ENCODE measurements around the gene ADCY9.
"Not testable (repeated sequence)": the region's sequence is repeated elsewhere in the genome, so short reads cannot be mapped to it uniquely, and the experiment has no call there.

Gene ADCY9

DNA sequence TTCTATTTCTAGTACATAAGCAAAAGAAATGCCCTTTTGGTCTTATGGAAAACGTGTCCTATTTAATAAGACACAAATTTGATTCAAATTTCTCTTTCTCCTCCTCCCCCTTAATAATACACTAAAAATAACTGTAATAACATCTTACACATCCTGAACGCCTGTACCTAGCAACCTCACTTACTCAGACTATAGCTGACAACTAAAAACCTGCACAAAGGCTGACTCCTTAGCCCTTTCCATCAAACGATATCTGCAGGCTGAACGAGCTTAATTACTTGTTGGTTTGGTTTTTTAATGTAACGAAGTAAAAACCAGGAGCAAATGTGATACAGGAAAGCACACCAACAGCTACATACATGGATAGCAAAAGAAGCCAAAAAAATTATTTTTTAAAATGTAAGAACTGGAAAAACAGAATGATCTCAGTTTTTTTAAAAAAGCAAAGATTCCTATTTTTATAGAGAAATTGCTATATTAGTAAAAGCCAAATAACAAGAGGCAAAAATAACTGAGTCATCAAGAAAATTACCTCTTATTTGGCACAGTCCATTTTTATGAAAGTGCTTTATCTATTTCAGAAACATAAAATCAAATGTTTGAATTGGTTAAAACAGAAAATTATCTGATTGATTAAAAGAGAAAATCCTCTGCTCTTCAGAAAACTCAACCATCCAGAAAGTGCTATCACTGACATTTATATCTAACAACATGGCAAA, 23.5 kb downstream of the ADCY9 start:
- no peak for DNase-seq

- no peak for DNase-seq
These were observed 24.8 kb downstream of the ADCY9 start for GRCh38 chr16:4091240-4092012.

GRCh38 chr16:4090351-4090851, 25.8 kb downstream of the ADCY9 start:
- no peak for DNase-seq

DNA sequence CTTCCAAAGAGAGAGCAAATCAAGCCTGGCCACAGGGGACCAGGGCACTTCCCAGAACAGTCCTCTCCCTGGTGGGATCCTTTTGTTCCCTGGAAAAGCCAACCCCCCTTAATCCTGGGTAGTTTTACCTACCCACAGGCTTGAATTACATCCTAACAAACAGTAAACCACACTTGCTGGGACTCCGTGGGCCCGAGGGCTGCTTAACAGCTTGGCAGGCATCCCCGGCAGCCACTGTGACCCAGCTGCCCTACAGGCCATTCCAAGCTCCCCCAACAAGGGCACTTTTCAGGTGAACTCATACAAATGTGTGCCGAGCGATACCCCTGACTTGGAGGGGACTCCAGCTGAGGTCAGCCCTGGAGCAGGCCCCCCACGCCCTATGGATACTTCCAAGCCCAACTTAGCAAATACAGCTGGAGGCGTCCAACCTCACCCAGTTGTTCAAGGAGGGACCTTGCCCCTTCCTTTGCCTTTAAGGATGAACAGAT, 26.4 kb downstream of the ADCY9 start:
- no peak for DNase-seq

GRCh38 chr16:4089251-4089810, 26.9 kb downstream of the ADCY9 start:
- no peak for DNase-seq

- no peak for DNase-seq
These were observed 28.2 kb downstream of the ADCY9 start for GRCh38 chr16:4087990-4088577.

GRCh38 chr16:4087099-4087885, 28.9 kb downstream of the ADCY9 start:
- no peak for DNase-seq

DNA sequence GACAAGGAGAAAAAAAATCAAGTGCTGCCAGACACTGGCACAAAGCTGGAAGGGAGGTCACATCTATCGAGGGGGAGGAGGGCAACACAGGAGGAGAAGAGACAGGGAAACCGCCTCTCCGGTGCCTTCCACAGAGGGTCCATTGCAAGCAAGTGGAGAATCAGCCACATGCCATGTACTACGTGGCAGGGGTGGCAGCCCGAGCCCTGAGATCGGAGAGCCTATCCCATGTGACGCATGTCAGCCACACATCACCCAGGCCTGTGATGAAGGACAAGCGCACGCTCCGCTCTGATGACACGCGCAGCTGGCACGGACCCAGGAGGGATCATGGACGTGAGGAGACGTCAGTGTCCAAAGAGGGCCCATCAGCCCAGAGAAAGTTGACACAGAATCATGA, 30.1 kb downstream of the ADCY9 start:
- no peak for DNase-seq

- no peak for DNase-seq
These were observed 30.8 kb downstream of the ADCY9 start for GRCh38 chr16:4085405-4085970.

DNA sequence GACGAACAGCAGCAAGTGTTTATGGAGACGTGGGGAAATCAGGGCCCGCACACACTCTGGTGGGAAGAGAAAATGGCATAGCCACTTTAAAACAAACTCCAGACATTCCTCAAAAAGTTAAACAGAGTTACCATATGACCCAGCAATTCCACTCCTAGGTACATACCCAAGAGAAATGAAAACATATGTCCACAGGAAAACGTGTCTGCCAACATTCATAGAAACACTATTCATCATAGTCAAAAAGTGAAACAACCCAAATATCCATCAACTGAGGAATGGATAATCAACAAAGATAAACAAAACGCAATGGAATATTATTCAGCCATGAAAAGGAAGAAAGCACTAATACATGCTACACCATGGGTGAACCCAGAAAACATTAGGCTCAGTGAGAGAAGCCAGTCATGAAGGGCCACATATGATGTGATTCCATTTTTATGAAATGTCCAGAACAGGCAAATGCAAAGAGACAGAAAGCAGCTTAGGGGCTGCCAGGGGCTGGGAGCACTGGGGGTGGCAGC, 32.8 kb downstream of the ADCY9 start:
- DNase-seq = no peak

GRCh38 chr16:4082474-4083044, 33.7 kb downstream of the ADCY9 start:
- DNase-seq = no peak

DNA sequence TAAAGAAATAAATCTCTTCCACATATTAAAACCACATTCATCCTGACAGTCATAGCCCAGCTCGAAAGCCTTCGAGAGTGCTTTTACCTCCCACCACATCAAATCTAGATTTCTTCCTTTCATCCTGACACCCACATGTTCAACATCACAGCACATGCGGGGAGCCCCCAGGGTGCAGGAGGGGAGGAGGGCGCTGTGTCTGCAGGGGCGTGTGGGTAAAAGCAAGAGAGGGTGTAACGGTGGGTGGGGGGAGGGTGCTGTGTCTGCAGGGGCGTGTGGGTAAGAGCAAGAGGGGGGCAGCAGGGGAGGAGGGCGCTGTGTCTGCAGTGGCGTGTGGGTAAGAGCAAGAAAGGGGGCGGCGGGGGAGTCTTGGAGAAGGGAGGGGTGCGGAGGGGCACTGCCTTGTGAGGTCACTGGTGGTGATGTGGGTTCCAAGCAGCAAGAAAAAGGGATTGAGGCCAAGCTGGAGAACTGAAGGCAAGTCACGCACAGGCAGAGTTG, 34.7 kb downstream of the ADCY9 start:
- no peak for DNase-seq

DNA sequence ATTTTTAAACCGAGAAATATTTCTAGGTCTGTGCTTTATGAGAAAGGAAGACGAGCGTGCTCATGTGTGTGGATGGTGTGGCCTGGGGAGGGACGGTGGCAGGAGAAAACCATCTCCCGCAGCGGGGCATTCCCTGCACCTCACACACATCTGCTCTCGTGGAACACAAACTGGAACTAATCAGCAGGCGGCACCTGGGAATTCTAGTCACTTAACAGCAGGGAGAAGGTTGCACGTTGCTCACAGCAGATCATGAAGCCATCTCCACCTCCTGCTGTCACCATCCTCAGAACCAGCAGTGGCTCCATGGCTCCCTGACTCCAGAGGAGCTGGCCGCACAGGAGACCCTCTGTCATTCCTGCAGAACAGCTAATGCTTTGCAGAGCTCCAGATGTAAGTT, 35.2 kb downstream of the ADCY9 start:
- no peak for DNase-seq

DNA sequence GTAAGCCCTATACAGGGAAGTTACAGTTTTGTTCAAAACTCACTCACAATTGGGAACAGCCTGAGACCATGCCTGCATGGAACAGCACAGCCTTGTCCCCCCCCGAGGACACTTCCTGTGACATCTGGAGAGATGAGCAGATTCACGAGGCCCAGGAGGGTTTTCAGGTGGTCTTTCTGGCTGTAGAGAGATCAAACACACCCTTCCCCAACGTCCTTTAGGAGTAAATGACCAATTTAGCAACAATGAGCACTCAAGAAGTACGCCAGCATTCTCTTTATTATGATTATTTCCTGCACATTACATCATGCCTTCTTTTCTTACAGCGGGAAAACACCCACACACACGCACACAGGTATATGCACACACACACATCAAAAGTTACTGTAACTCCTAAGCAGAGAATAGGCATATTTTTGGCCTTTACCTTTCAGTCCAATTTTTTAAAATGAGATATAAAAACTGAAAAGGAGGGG, 39.0 kb downstream of the ADCY9 start:
- no peak for DNase-seq

- no peak for DNase-seq
These were observed 40.7 kb downstream of the ADCY9 start for GRCh38 chr16:4075534-4075933.

DNA sequence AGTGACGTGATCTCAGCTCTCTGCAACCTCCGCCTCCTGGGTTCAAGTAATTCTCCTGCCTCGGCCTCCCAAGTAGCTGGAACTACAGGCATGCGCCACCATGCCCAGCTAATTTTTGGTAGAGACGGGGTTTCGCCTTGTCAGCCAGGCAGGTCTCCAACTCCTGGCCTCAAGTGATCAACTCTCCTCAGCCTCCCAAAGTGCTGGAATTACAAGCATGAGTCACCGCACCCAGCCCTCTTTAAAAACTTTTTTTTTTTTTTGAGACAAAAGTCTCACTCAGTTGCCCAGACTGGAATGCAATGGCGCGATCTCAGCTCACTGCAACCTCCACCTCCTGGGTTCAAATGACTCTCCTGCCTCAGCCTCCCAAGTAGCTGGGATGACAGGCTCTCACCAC, 43.1 kb downstream of the ADCY9 start:
- not testable (repeated sequence) for DNase-seq

DNA sequence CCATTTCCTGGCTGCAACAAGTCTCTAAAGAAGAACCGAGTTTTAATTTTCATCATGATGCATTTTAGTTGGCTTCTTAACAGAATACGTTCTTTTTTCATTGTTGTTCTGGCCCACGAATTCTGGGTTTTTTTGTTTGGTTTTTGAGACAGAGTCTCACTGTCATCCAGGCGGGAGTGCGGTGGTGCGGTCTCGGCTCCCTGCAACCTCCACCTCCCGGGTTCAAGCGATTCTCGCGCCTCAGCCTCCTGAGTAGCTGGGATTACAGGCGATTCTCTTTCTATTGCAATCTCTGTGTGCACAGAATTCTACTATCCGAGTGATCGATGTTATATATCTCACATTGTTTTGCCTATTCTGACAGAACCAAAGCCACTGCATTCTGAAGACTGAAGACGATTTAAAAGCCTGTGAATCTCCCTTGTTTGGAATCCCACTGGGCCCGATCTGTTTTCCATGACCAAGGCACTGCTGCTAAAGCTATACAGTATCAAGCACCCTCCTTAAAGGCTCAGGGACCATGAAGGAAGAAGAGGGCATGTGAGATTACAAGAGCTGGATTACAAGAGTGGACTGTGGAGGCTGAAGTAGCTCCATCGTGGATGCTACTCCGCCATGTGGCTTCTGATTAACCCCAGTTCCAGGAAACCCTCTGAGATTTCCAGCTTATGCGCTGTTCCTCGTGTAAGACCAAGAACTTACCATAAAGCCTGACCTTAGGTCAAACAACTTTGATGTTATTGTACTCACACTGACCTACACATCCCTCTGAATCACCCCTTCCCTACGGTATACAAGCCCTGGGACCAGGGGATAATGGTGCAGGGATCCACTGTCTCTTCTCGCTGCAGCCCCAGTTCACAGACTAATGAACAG, 44.3 kb downstream of the ADCY9 start:
- no peak for DNase-seq

GRCh38 chr16:4070936-4071335, 45.3 kb downstream of the ADCY9 start:
- DNase-seq = no peak

GRCh38 chr16:4067262-4068001, 48.8 kb downstream of the ADCY9 start:
- no peak for DNase-seq
